IPS-18c (cell line): ENCODE measurements around the gene CD200.
"Not testable (repeated sequence)": the region's sequence is repeated elsewhere in the genome, so short reads cannot be mapped to it uniquely, and the experiment has no call there.

Source experiments
- H3K4me3 ChIP-seq: 2 replicates; pipeline ENCODE4 v1.7.0; 2013; ENCODE audit warnings: low read depth, mild to moderate bottlenecking, low read length, moderate library complexity; ENCODE audit not compliant: insufficient read depth
- H3K9me3 ChIP-seq: one replicate; pipeline ENCODE4 v1.6.1; 2013; ENCODE audit warnings: mild to moderate bottlenecking, low read length, moderate library complexity; ENCODE audit not compliant: control insufficient read depth, insufficient read depth

CD200 gene

GRCh38 chr3:112394003-112394640 is 61.2 kb downstream of the CD200 start:
- H3K9me3 ChIP-seq: no peaks in the 10 kb centered on the region
- no peak overlapping the region for H3K4me3 ChIP-seq

DNA sequence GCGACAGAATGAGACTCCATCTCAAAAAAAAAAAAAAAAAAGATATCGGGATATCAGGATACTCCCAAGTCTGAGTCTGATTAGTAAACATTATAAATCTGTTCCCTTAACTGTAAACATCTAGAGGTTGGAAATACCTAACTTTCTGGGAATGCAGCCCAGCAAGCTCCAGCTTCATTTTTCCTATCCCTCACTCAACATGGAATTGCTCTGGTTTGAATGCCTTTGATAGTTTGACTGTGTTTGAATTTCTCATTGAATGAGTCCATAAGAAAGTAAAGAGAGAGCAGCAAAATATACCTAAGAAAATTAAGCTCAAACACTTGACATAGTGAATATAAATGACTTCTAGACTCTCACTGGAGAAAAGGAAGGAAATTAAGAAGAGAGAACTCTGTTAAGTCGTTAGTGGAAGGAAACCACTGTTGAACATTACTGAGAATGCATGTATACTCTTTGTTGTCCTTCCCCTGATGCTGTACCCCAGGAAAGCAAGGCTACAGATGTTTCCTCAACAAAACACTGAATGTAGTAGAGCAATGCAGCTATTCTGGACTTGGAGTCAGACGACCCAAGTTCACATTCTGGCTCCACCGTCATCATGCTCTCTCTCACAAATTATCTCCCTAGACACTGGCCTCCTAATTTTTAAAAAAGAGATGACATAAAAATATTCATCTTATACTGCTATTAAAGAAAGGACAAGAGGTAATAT is 62.4 kb downstream of the CD200 start:
- Histone ChIP-seq H3K9me3 (no peaks in the 10 kb centered on the region), H3K4me3 (no peak overlapping the region)

GRCh38 chr3:112395896-112396290 is 62.9 kb downstream of the CD200 start:
- Histone ChIP-seq H3K4me3 (no peak overlapping the region), H3K9me3 (no peaks in the 10 kb centered on the region)

GRCh38 chr3:112397556-112397955 is 64.6 kb downstream of the CD200 start:
- H3K4me3 ChIP-seq: no peak overlapping the region
- H3K9me3 ChIP-seq: no peaks in the 10 kb centered on the region

GRCh38 chr3:112399064-112399463 is 66.1 kb downstream of the CD200 start:
- Histone ChIP-seq H3K4me3 (no peak overlapping the region), H3K9me3 (no peaks in the 10 kb centered on the region)

- H3K4me3 ChIP-seq: not testable (repeated sequence)
Observed at GRCh38 chr3:112399554-112399953, 66.6 kb downstream of the CD200 start.

DNA sequence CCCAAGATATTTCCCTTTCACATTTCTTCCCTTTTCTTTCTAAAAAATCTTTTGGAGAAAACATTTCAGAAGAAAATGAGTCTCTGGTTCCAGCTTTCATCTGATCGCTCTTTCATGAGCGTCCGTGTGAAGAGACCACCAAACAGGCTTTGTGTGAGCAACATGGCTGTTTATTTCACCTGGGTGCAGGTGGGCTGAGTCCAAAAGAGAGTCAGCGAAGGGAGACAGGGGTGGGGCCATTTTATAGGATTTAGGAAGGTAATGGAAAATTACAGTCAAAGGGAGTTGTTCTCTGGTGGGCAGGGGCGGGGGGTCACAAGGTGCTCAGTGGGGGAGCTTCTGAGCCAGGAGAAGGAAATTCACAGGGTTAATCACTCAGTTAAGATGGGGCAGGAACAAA is 67.4 kb downstream of the CD200 start:
- not testable (repeated sequence) for H3K9me3 ChIP-seq, H3K4me3 ChIP-seq

More at GRCh38 chr3:112399554-112399953, 66.6 kb downstream of the CD200 start:
- H3K9me3 ChIP-seq: not testable (repeated sequence)

GRCh38 chr3:112401617-112402016 is 68.7 kb downstream of the CD200 start:
- Histone ChIP-seq H3K4me3 (no peak overlapping the region), H3K9me3 (no peaks in the 10 kb centered on the region)

GRCh38 chr3:112403103-112403502 is 70.1 kb downstream of the CD200 start:
- Histone ChIP-seq H3K4me3 (no peak overlapping the region), H3K9me3 (no peaks in the 10 kb centered on the region)

DNA sequence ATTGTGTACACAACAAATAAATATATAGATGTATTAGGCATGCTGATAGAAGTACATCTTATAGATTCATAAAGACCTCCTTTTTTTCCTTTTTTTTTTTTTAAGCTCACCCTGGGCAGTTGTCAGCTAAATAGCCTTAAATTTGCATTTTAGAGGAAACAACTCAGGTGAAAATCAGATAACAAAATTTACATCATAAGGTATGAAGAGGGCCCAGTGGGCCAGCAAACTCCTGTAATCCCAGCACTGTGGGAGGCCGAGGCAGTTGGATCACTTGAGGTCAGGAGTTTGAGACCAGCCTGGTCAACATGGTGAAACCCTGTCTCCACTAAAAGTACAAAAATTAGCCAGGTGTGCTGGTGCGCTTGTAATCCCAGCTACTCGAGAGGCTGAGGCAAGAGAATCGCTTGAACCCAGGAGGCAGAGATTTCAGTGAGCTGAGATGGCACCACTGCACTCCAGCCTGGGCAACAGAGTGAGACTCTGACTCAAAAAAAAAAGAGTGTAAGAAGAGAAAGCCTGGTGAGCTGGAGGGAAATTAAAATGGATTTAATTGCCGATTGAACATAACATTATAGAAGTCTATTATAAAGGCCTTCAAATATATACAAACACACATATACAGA is 72.1 kb downstream of the CD200 start:
- H3K9me3 ChIP-seq, H3K4me3 ChIP-seq: not testable (repeated sequence)

DNA sequence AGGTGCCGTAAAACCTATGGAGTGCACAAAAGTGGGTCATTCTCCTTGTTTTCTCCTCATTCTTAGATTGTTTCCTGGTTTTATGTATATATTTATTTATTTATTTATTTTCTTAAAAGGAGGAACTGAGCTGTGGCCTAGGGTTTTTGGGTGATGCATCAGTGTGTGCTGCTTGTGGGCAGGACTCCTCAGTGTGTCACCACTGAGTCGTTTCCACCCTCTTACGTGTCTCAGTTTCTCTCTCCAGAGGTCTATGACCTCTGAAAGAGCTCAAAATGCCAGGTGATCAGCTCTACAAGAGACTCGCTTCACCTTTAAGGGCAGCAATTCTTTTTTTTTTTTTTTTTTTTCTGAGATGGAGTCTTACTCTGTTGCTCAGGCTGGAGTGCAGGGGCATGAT is 72.9 kb downstream of the CD200 start:
- Histone ChIP-seq H3K9me3 (no peaks in the 10 kb centered on the region), H3K4me3 (no peak overlapping the region)

- H3K9me3 ChIP-seq: no peaks in the 10 kb centered on the region
- H3K4me3 ChIP-seq: no peak overlapping the region
Observed at GRCh38 chr3:112407214-112407887, 74.4 kb downstream of the CD200 start.

DNA sequence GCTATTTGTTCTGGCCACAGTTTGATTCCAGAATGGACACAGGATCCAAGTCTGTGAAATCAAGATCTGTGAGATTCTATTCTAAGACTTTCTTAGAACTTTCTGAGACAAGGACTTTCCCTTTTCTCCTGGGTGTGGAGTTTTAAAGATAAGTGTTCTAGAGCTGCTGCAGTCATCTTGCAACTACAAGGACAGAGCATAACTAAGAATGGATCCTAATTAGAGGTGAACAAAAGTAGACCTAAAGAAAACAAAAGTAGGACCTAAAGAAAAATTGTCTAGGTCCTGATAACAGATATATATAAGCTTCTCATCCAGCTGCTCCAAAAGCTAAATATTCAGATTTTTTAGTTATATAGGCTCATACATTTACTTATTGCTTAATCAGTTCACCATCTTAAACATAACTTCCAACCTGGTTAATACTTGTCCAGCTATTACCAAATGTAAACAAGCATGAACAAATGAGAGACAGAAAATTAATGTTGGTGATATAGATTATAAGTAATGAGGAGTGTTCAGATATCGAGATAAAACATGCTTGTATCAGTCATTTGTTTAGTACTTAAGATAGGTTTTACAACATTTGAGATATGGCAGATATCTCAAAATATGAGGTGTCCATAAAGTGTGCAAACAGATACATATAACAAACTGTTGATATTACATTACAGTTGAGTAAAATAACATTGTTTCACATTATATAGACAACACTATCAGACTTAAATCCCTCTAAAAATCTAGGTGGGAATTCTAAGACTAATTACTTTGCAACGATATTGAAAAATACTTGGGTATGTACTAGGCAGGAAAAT is 75.1 kb downstream of the CD200 start:
- H3K9me3 ChIP-seq: no peaks in the 10 kb centered on the region

GRCh38 chr3:112409041-112409440 is 76.1 kb downstream of the CD200 start:
- Histone ChIP-seq H3K9me3 (no peaks in the 10 kb centered on the region), H3K4me3 (no peak overlapping the region)

More for the DNA sequence above, 75.1 kb downstream of the CD200 start:
- no peak overlapping the region for H3K4me3 ChIP-seq

GRCh38 chr3:112411425-112411824 is 78.5 kb downstream of the CD200 start:
- H3K4me3 ChIP-seq: no peak overlapping the region
- H3K9me3 ChIP-seq: no peaks in the 10 kb centered on the region
